Calu3 (cell line): ENCODE results near the gene THOC6. TPM values are rescaled to one million over a fixed set of nuclear protein-coding genes. Genes with fewer than 3 reads are reported as not detected.

Source experiments
- BruUV-seq: library from RNA; stranded (reverse); fragments of 400-500 nt; replicated peaks from 2 replicates; lab custom pipeline; 2021; lab: Mats Ljungman, UMichigan
- CTCF ChIA-PET: fragments of 300-600 bp; sonication (Branson Sonifier 250); formaldehyde crosslinking; loops from one replicate; lab custom pipeline; 2022; ENCODE audit warnings: antibody characterized with exemption; lab: Charles Lee
- DNase-seq: peaks from one replicate; pipeline ENCODE4 v3.0.0; 2022
- H3K27ac Mint-ChIP-seq: one replicate; pipeline ENCODE4 v1.8.0; 2022; ENCODE audit warnings: mixed read lengths; ENCODE audit not compliant: unreplicated experiment
- H3K27me3 Mint-ChIP-seq: one replicate; pipeline ENCODE4 v1.8.0; 2022; ENCODE audit warnings: mixed read lengths; ENCODE audit not compliant: unreplicated experiment
- H3K36me3 Mint-ChIP-seq: one replicate; pipeline ENCODE4 v1.8.0; 2022; ENCODE audit warnings: mild to moderate bottlenecking, moderate library complexity, mixed read lengths; ENCODE audit not compliant: insufficient read depth, unreplicated experiment
- H3K4me1 Mint-ChIP-seq: one replicate; pipeline ENCODE4 v1.8.0; 2022; ENCODE audit warnings: mild to moderate bottlenecking, low read depth, mixed read lengths; ENCODE audit not compliant: unreplicated experiment
- H3K4me3 Mint-ChIP-seq: one replicate; pipeline ENCODE4 v1.8.0; 2022; ENCODE audit warnings: mild to moderate bottlenecking, low read depth, moderate library complexity, mixed read lengths; ENCODE audit not compliant: unreplicated experiment
- H3K9me3 Mint-ChIP-seq: one replicate; pipeline ENCODE4 v1.8.0; 2022; ENCODE audit warnings: low read depth, mixed read lengths; ENCODE audit not compliant: unreplicated experiment
- intact Hi-C: fragments of 100-400 bp; cut with micrococcal nuclease; formaldehyde crosslinking; loops from one replicate; pipeline ENCODE4 v1.10.0; 2022; ENCODE audit not compliant: unreplicated experiment
- total RNA-seq: library from RNA; stranded (reverse); gene quantifications from 2 replicates; pipeline ENCODE4 v1.2.3, GENCODE V29; 2022
- TF ChIP-seq, protein P1 (sequence below): fragments of 200-600 bp; IDR thresholded peaks from one replicate; pipeline ENCODE4 v1.8.0; 2022; ENCODE audit warnings: antibody characterized with exemption; ENCODE audit not compliant: unreplicated experiment

THOC6 gene
- total RNA-seq, 1 experiment from 2014 or later: 50.8 TPM

GRCh38 chr16:3035972-3036725 lies 12.3 kb downstream of the THOC6 start:
- CTCF ChIA-PET: interaction anchor here (1.0 kb wide), 1 partner anchor 9 kb away, joined by 3 read pairs; no protein-coding TSS in a partner anchor
- H3K4me1 Mint-ChIP-seq: peaks cover 9% of the 10 kb centered on the region
- DNase-seq: peak; percentile 52
- TF ChIP-seq, protein P1, sequence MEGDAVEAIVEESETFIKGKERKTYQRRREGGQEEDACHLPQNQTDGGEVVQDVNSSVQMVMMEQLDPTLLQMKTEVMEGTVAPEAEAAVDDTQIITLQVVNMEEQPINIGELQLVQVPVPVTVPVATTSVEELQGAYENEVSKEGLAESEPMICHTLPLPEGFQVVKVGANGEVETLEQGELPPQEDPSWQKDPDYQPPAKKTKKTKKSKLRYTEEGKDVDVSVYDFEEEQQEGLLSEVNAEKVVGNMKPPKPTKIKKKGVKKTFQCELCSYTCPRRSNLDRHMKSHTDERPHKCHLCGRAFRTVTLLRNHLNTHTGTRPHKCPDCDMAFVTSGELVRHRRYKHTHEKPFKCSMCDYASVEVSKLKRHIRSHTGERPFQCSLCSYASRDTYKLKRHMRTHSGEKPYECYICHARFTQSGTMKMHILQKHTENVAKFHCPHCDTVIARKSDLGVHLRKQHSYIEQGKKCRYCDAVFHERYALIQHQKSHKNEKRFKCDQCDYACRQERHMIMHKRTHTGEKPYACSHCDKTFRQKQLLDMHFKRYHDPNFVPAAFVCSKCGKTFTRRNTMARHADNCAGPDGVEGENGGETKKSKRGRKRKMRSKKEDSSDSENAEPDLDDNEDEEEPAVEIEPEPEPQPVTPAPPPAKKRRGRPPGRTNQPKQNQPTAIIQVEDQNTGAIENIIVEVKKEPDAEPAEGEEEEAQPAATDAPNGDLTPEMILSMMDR: no peak
- H3K36me3 Mint-ChIP-seq: peaks cover 45% of the 10 kb centered on the region
- H3K27me3 Mint-ChIP-seq: no peaks in the 10 kb centered on the region
- peak overlapping the region; percentile 38 for H3K27ac Mint-ChIP-seq
- H3K9me3 Mint-ChIP-seq: no peaks in the 10 kb centered on the region
- intact Hi-C loops: no loop called here
- peak overlapping the region; percentile 74 for H3K4me3 Mint-ChIP-seq
- no TSS peak for BruUV-seq

GRCh38 chr16:3036726-3037315 lies 13.0 kb downstream of the THOC6 start, which contains the start of gene BICDL2:
BICDL2 (minus strand) TSS chr16:3036944; CDS start chr16:3035496, 1,448 bp downstream.
- H3K27ac Mint-ChIP-seq: peak within 1 kb of the TSS; percentile 38
- DNase-seq: peak; percentile 86
- peak within 1 kb of the TSS; percentile 74 for H3K4me3 Mint-ChIP-seq
- TF ChIP-seq, protein P1: no peak
- CTCF ChIA-PET: no interaction called here
- intact Hi-C loops: no loop called here
- no TSS peak for BruUV-seq
- H3K4me1 Mint-ChIP-seq: peaks cover 9% of the 10 kb centered on the region
- no peaks in the 10 kb centered on the region for H3K9me3 Mint-ChIP-seq
- no peaks in the 10 kb centered on the region for H3K27me3 Mint-ChIP-seq
- peaks cover 40% of the 10 kb centered on the region for H3K36me3 Mint-ChIP-seq

DNA sequence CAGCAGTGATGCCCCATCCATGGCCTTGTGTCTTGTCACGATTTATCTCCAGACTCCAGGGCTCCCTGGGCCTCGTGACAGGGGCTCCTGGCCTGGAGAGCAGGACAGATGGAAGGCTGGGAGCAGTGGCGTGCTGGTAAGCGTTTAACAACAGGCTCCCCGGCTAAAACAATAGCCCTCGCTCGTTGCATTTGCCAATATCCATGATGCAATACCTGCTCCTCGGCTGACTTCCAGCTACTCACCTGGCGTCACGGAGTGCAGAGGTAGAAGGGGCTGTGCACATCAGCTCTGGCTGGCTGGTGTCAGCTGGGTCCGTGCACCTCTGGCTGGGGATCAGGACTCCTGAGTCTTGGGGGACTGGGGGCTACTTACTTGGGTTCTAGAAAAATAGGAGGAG lies 14.4 kb downstream of the THOC6 start:
- intact Hi-C loops: no loop called here
- Mint-ChIP-seq H3K4me3 (peak overlapping the region; percentile 74), H3K9me3 (no peaks in the 10 kb centered on the region), H3K4me1 (peaks cover 9% of the 10 kb centered on the region), H3K27me3 (peaks cover under 1% of the 10 kb centered on the region), H3K27ac (peak overlapping the region; percentile 35), H3K36me3 (peaks cover 36% of the 10 kb centered on the region)
- DNase-seq: peak; percentile 79
- TF ChIP-seq, protein P1: no peak
- BruUV-seq: no TSS peak
- CTCF ChIA-PET: interaction anchor here (0.7 to 2.3 kb wide), 6 partner anchors 10 to 120 kb away, joined by 3 to 10 read pairs (median 5); no protein-coding TSS in a partner anchor

GRCh38 chr16:3038896-3039295 lies 15.1 kb downstream of the THOC6 start:
- intact Hi-C loops: no loop called here
- Mint-ChIP-seq H3K9me3 (no peaks in the 10 kb centered on the region), H3K36me3 (peaks cover 34% of the 10 kb centered on the region), H3K27me3 (peaks cover 7% of the 10 kb centered on the region), H3K27ac (peak overlapping the region; percentile 35), H3K4me3 (peak overlapping the region; percentile 74), H3K4me1 (peaks cover 9% of the 10 kb centered on the region)
- no TSS peak for BruUV-seq
- DNase-seq: no peak
- TF ChIP-seq, protein P1: no peak
- CTCF ChIA-PET: interaction anchor here (0.5 to 2.3 kb wide), 7 partner anchors 7 to 122 kb away, joined by 3 to 10 read pairs (median 3); no protein-coding TSS in a partner anchor
